Epidermal melanocyte (primary cell): ENCODE results near the gene MGAT4A.
"Not testable (repeated sequence)": the region's sequence is repeated elsewhere in the genome, so short reads cannot be mapped to it uniquely, and the experiment has no call there.

Source experiments
- DNase-seq: peaks from one replicate; pipeline ENCODE4 v3.0.0; 2011; ENCODE audit warnings: low spot score; ENCODE audit not compliant: insufficient read length

The MGAT4A gene

GRCh38 chr2:98702858-98703620, 27.9 kb downstream of the MGAT4A start:
- DNase-seq = no peak

- DNase-seq = no peak
Measured at GRCh38 chr2:98702127-98702802, 28.7 kb downstream of the MGAT4A start.

DNA sequence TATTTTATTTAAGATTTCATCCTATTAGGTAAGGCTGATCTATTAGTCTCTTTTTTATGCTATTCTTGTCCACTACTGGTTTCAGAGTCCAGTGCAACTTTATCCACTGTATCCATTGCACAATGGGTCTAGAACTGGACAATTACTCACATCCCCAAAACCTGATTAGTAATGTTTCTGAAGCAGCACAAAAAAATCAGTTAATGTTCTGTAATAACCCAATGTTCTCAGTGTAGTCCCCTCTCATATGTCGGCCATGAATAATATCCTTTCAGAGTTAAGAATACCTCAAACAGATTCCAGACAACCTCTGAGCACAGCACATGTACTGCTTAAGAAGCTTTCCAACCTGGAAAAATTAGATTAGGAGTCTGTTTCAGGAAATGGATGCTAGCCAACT, 29.7 kb downstream of the MGAT4A start:
- DNase-seq = no peak

GRCh38 chr2:98698896-98699295, 32.0 kb downstream of the MGAT4A start:
- DNase-seq = no peak

DNA sequence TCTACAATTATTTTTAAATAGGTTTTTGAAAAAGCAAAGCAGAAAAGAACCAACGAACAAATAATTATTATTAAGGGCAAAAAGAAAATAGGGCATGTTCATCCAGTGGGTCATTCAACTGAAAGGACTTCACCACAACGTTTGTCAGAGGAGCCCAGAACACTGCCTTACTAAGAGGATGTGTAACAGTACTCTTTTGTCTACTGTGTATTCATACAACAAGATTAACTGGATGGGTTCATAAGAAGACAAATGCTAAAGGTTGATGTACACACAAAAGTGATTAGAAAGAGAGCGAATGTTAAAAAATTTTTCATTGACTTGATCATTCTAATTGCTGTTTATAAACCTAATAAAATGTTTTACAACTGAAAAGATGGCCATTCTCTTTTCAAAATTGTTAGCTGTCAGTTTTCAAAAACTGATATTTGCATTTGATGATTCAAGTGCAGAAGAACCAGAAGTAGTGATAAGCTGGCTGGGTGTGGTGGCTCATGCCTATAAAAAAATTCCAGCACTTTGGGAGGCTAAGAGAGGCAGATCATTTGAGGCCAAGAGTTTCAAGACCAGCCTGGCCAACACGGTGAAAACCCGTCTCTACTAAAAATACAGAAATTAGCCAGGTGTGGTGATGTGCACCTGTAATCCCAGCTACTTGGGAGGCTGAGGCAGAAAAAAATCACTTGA, 33.1 kb downstream of the MGAT4A start:
- DNase-seq = no peak

- DNase-seq = no peak
Measured at GRCh38 chr2:98696200-98696599, 34.7 kb downstream of the MGAT4A start.

GRCh38 chr2:98695255-98695654, 35.7 kb downstream of the MGAT4A start:
- DNase-seq = no peak

GRCh38 chr2:98693477-98693876, 37.5 kb downstream of the MGAT4A start:
- DNase-seq = no peak

GRCh38 chr2:98692090-98693054, 38.6 kb downstream of the MGAT4A start:
- no peak for DNase-seq

GRCh38 chr2:98691303-98691702, 39.6 kb downstream of the MGAT4A start:
- DNase-seq = no peak

DNA sequence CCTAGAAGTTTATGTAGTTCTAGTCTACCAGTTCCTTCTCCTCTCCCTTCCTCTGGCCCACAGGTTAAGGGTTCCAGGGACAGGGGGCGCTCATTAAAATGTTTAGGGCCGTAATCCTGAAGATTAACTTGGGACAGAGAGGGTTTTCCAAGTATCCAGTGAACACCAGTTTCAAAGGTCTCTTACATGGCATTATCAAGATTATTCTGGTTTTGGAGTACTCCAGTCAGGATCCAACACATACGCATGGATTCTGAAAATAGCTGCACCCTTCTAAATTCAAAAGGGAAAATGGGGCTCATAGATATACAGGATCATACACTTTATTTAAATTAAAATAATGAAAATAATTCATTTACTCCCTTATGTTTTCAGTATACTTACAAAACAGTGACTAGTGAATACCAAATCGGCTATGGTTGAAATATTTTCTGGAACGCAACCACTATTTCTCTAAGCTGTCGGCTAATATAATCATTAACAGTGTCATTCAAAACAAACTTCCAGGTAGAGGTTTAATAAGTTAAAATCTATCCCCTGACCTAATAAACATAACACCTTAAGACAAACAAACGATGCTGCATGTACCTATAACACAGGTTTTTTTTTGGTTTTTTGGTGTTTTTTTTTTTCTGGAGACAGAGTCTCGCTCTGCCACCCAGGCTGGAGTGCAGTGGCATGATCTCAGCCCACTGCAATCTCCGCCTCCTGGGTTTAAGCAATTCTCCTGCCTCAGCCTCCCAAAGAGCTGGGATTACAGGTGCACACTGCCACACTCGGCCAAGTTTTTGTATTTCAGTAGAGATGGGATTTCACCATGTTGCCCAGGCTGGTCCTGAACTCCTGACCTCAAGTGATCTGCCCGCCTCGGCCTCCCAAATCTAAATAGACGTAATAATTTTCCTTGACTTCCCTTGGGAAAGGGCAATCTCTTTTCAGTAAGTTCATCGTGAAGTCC, 44.7 kb downstream of the MGAT4A start:
- DNase-seq = no peak

DNA sequence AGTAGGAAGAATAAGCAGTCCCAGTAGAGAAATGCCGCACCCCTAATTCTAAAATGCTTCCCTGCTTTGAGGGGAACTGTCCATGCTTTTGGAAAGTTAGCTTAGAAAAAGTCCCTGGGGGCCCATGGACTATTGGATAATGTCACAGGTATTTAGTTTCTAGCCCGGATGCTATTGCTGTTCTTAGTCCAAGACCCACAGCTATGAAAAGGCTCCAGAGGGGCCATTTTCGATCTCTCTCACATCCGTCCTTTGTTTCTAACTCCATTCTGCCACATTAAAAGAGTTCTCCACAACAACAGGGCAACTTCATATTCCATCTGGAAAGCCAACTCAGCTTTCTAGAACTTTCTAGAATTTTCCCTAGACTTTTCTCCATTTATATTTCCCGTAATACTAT, 47.2 kb downstream of the MGAT4A start:
- DNase-seq = no peak

DNA sequence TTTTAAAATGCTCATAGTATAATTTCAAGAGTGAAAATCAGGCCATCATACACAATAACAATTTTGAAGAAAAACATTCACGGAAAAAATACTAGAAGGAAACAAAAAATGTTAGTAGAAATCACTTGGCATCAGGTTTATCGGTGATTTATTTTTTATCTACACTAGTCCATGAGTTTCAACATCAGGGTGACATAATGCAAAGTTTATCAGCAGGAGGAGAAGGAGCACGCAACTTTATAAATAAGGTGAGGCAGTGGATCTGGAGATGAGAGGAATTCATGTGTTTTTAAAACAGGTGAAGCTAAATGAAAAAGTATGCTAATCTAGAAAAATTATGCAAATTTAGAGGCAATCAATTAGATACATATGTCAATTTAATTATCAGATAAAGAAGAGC, 54.2 kb downstream of the MGAT4A start:
- DNase-seq = no peak

DNA sequence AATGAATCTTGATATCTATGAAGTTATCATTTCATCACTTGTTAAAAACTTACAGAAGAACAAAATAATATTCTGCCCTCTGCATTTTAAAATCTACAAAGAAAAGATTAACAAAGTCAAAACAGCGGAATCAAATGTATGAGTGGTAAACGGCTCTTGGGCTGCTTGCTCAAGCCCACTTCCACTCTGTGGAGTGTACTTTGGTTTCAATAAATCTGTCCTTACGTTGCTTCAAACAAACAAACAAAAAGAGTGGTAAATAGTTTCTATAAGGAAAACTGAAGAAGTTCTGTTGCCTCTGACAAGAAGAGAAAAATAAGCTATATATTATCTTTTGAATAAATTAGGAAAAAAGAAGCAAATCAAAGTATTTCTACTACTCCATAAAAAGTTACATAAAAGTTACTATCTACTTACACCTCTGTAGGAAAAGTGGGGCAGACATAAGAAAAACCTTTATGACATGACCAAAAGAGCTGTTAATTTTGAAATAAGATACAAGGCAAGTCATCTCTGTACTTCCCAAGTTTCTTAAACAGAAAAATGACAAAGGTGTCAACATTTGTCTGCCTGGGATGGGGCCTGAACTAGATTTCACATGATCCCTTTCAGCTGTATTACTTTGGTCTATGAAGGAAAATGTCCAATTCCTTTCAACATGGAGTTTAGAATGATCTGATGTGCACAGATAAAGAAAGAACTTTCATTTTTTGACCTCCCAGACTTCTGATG, 56.5 kb downstream of the MGAT4A start:
- no peak for DNase-seq

GRCh38 chr2:98669675-98670074, 61.3 kb downstream of the MGAT4A start:
- DNase-seq = no peak

DNA sequence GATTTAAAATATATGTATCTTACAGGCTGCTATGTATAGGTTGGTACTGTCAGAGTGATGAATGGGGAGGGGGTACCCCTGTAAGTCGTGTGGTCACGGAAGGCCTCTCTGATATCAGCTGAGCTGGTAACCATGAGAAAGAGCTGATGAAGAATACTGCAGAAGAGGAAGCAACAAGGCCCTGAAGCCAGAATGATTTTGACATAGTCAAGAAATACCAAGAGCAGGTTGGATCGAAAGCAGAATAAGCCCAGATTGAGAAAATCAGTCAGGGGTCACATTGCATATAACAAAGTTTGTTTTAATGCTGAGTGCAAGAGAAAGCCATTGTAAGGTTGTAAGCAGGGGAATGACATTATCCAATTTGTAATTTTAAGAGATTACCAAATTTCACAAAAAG, 65.3 kb downstream of the MGAT4A start:
- no peak for DNase-seq

GRCh38 chr2:98664323-98664722, 66.6 kb downstream of the MGAT4A start:
- DNase-seq = no peak

GRCh38 chr2:98663511-98664090, 67.3 kb downstream of the MGAT4A start:
- DNase-seq = no peak

- not testable (repeated sequence) for DNase-seq
Measured at GRCh38 chr2:98659491-98659840, 71.5 kb downstream of the MGAT4A start.
